ENCODE measurements around the gene CACNA1C. TPM values are rescaled to one million over a fixed set of nuclear protein-coding genes. Genes with fewer than 3 reads are reported as not detected.
A peak's percentile ranks its signal among the peaks of the same experiment; 100 is the strongest.

The CACNA1C gene
- total and polyA plus RNA-seq, 2 of the 4 experiments (the other 2 are of a cell fraction), result 1.6 to 2.6 TPM

GRCh38 chr12:2288875-2289274 is 236.1 kb downstream of the CACNA1C start:
- Histone ChIP-seq H4K91ac (ENCODE audit: insufficient read depth, low read depth, low read length) (0 out of 2 replicates have a peak overlapping the region, but pooled peaks have one; percentile 2), H2BK120ac (ENCODE audit: low read depth, low read length) (no peak overlapping the region), H3K27me3 (ENCODE audit: control insufficient read depth, insufficient read depth, low read length) (no peaks in the 10 kb centered on the region), H4K20me1 (ENCODE audit: insufficient read depth, low read length) (no peaks in the 10 kb centered on the region), H2AK9ac (replicated peaks; ENCODE audit: low read depth, low read length, poor library complexity) (no peak overlapping the region), H3K18ac (ENCODE audit: low read depth, low read length) (no peak overlapping the region), H3K4me1 (ENCODE audit: control insufficient read depth, insufficient read depth, low read length) (peaks cover 38% of the 10 kb centered on the region), H3K9ac (ENCODE audit: low read depth, low read length) (no peak overlapping the region), H2BK20ac (ENCODE audit: low read depth, low read length) (no peak overlapping the region), H4K5ac (ENCODE audit: low read depth, low read length) (no peak overlapping the region), H2AFZ (replicated peaks; ENCODE audit: low read length, poor library complexity) (no peak overlapping the region), H2BK15ac (ENCODE audit: low read depth, low read length) (no peak overlapping the region), H3K4me2 (ENCODE audit: low read depth, low read length) (no peak overlapping the region), H2BK5ac (ENCODE audit: low read depth, low read length, poor library complexity, severe bottlenecking) (no peak overlapping the region), H3K4me3 (ENCODE audit: insufficient read depth, low read depth, low read length) (no peak overlapping the region), H4K8ac (ENCODE audit: low read depth in 2 of 2, low read length in 2 of 2) (no peak overlapping the region), H3K27ac (ENCODE audit: insufficient read depth, low read length) (no peak overlapping the region), H3K79me1 (ENCODE audit: low read depth in 1 of 2, low read length in 2 of 2) (peaks cover 0 to 21% of the 10 kb centered on the region in 2 experiments; a peak in 1 of 4 replicates), H3K14ac (replicated peaks; ENCODE audit: low read depth, low read length) (no peak overlapping the region), H3K4ac (ENCODE audit: low read depth, low read length) (no peak overlapping the region; the same call in 1 of the 2 replicates), H3K23ac (ENCODE audit: low read depth, low read length) (no peak overlapping the region), H3K9me3 (ENCODE audit: control insufficient read depth, insufficient read depth, low read length) (no peaks in the 10 kb centered on the region), H3K9me1 (ENCODE audit: insufficient read depth, low read length) (peaks cover 24% of the 10 kb centered on the region), H3K56ac (ENCODE audit: extremely low read depth, insufficient read depth, low read length) (no peak overlapping the region), H2AK5ac (ENCODE audit: low read depth, low read length) (no peak overlapping the region; the same call in 1 of the 2 replicates), H3K36me3 (ENCODE audit: control insufficient read depth, insufficient read depth, low read length) (no peaks in the 10 kb centered on the region)
- TF ChIP-seq MXI1 (IDR thresholded peaks at IDR 0.05; ENCODE audit: borderline replicate concordance, low read depth, low read length), result no peak
- TF ChIP-seq RCOR1 (IDR thresholded peaks at IDR 0.05; ENCODE audit: insufficient replicate concordance, low read length), result no peak
- no peak for TF ChIP-seq MAFK (IDR thresholded peaks at IDR 0.05; ENCODE audit: low read depth, low read length)
- no peak for TF ChIP-seq USF2 (IDR thresholded peaks at IDR 0.05; ENCODE audit: low read depth, low read length)
- TF ChIP-seq CEBPB (IDR thresholded peaks at IDR 0.05; ENCODE audit: low read depth, low read length), result no peak
- no peak for TF ChIP-seq MAZ (IDR thresholded peaks at IDR 0.05; ENCODE audit: borderline replicate concordance, low read depth, low read length)
- no peak for TF ChIP-seq CHD1 (IDR thresholded peaks at IDR 0.05; ENCODE audit: low read depth, low read length)
- TF ChIP-seq RFX5 (IDR thresholded peaks at IDR 0.05; ENCODE audit: low read depth, low read length), result no peak
- no peak for TF ChIP-seq NFE2L2 (IDR thresholded peaks at IDR 0.05; ENCODE audit: low read depth, low read length)
- TF ChIP-seq SMC3 (IDR thresholded peaks at IDR 0.05; ENCODE audit: low read depth, low read length), result no peak
- TF ChIP-seq CTCF (conservative IDR thresholded peaks at IDR 0.05; ENCODE audit: low read depth, low read length), result no peak
- TF ChIP-seq BHLHE40 (IDR thresholded peaks at IDR 0.05; ENCODE audit: low read depth, low read length), result no peak
- no peak for TF ChIP-seq FOS (IDR thresholded peaks at IDR 0.05; ENCODE audit: low read depth, low read length)
- no peak for TF ChIP-seq ELK1 (IDR thresholded peaks at IDR 0.05; ENCODE audit: borderline replicate concordance, low read depth, low read length)
- no peak for TF ChIP-seq RAD21 (IDR thresholded peaks at IDR 0.05; ENCODE audit: low read length)
- no peak for TF ChIP-seq POLR2A (IDR thresholded peaks at IDR 0.05; ENCODE audit: low read depth, low read length)
- in situ Hi-C loops (cut with MboI; ENCODE audit: low sequenced_read_pairs) (loop anchor here (10.0 to 25.0 kb wide), 3 partner anchors 296 to 627 kb away; partner anchors contain the start of gene LRTM2), intact Hi-C loops (cut with micrococcal nuclease) (loop anchor here (10.0 kb wide), 1 partner anchor 344 kb away; no protein-coding TSS in a partner anchor), dilution Hi-C loops (cut with HindIII; ENCODE audit: low sequenced_read_pairs, unreplicated experiment) (no loop called here)
- CTCF ChIA-PET, result interaction anchor here (0.7 to 1.4 kb wide), 2 partner anchors 26 to 106 kb away, joined by 5 to 6 read pairs; no protein-coding TSS in a partner anchor
- ATAC-seq (ENCODE audit: low read depth) (no peak), DNase-seq (no peak)
- 92% methylated on average over 2 of the region's 5 CpGs; no CpG with 5 or more reads in 1 of the 2 experiments for WGBS, 2 experiments (ENCODE audit: extremely low coverage in 2 of 2, insufficient read length in 1 of 2)
- POLR2A ChIA-PET (ENCODE audit: unreplicated experiment), result no interaction called here
- no TSS peak for BruUV-seq (replicated peaks)

Data from IMR-90 (cell line).